Ectodermal cell (in vitro differentiated cells): ENCODE data around the gene CBS. TPM values are rescaled to one million over a fixed set of nuclear protein-coding genes. Genes with fewer than 3 reads are reported as not detected.
"Not testable (repeated sequence)": the region's sequence is repeated elsewhere in the genome, so short reads cannot be mapped to it uniquely, and the experiment has no call there.

Source experiments
- H3K27ac ChIP-seq: 2 replicates; pipeline ENCODE4 v1.7.0; 2013; ENCODE audit warnings: mild to moderate bottlenecking, low read depth, low read length; ENCODE audit not compliant: insufficient read depth, poor library complexity, severe bottlenecking
- H3K27me3 ChIP-seq: 2 replicates; pipeline ENCODE4 v1.7.0; 2013; ENCODE audit warnings: mild to moderate bottlenecking, low read length; ENCODE audit not compliant: insufficient read depth, control insufficient read depth, poor library complexity, severe bottlenecking
- H3K36me3 ChIP-seq: one replicate; pipeline ENCODE4 v1.7.0; 2013; ENCODE audit warnings: low read length; ENCODE audit not compliant: control insufficient read depth, insufficient read depth
- H3K4me1 ChIP-seq: one replicate; pipeline ENCODE4 v1.7.0; 2013; ENCODE audit warnings: low read length; ENCODE audit not compliant: control insufficient read depth, insufficient read depth
- H3K4me3 ChIP-seq: 2 replicates; pipeline ENCODE4 v1.7.0; 2013; ENCODE audit warnings: low read depth, low read length, control low read depth; ENCODE audit not compliant: insufficient read depth
- H3K9me3 ChIP-seq: 2 replicates; pipeline ENCODE4 v1.7.0; 2013; ENCODE audit warnings: mild to moderate bottlenecking, low read length, moderate library complexity; ENCODE audit not compliant: control insufficient read depth
- whole genome bisulfite sequencing, 2 experiments: methylation state at CpG; one replicate each; pipeline ENCODE4 v1.1.7; 2013; ENCODE audit warnings: missing lambda C conversion rate in 2 of 2; 5-methylcytosine and 5-hydroxymethylcytosine counted together
- polyA plus RNA-seq, 4 experiments: library from polyadenylated mRNA; stranded (reverse); fragments of 50-300 nt; gene quantifications; one replicate each; pipeline ENCODE4 v1.2.3, GENCODE V29; 2013

CBS gene
- 89.1 TPM for polyA plus RNA-seq (2013, experiment 1 of 4)
- 85.7 TPM for polyA plus RNA-seq (2013, experiment 2 of 4)
- 66.6 TPM for polyA plus RNA-seq (2013, experiment 3 of 4)
- 61.0 TPM for polyA plus RNA-seq (2013, experiment 4 of 4)

DNA sequence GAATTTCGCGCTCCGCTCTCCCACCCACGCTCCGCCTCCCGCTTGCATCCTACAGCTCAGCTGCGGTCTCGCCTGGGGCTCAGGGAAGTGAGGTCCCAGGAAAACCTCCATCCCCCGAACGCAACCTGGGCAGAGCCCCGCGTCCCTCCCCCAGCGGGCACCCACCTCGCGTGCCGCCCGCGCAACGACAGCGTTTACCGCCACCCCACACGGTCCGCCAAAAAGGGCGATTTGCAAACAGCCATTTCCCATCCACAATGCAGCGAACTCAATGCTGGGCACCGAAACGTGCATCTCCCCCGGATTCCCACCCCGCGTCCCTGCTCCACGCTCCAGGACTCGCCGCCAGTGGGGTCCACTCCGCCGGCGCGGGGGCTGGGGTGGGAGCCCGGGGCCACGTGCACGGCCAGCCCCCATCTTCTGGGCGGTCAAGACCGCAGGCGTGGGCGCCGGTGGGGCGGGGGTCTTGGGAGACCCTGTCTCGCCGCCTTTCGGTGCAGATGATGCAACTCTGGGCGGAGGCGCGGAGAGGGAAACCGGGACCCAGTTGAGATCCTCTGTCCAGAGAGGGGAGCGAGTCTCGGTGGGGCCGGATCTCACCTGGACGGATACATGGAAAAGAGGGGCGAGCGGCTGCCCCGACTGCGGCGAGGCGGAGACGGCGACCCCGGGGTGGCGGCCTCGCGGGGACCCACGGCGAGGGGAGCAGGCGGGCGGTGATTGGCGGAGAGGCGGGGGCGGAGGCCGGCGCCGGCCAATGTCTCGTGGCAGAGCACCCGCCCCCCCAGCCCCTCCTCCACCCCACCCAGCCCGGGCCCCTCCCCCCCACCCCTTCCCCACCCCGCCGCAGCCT, at the start of gene CBS:
Gene CBS, minus strand, starts transcription at position 666 of the 853 bp plus-strand sequence. CDS start 3,642 bp downstream, outside the sequence.
- not testable (repeated sequence) for H3K9me3 ChIP-seq, H3K36me3 ChIP-seq, H3K4me1 ChIP-seq, H3K4me3 ChIP-seq, H3K27ac ChIP-seq, H3K27me3 ChIP-seq
- WGBS, 2 experiments: no CpG with 5 or more reads among the region's 84 CpGs

DNA sequence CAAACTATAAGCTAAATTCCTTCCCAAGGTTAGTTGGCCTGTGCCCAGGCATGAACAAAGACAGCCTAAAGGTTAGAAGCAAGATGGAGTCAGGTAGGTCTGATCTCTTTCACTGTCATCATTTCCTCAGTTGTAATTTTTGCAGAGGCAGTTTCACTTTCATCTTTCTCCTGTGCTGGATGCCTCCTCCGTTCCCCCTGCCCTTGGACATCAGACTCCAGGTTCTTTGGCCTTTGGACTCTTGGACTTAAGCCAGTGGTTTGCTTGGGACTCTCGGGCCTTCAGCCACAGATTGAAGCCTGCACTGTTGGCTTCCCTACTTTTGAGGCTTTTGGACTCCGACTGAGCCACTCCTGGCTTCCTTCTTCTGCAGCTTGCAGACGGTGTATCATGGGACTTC, 40.3 kb upstream of the CBS start:
- H3K27ac ChIP-seq, H3K36me3 ChIP-seq, H3K9me3 ChIP-seq, H3K4me1 ChIP-seq, H3K4me3 ChIP-seq, H3K27me3 ChIP-seq: not testable (repeated sequence)
- WGBS, 2 experiments: no CpG with 5 or more reads among the region's 4 CpGs

DNA sequence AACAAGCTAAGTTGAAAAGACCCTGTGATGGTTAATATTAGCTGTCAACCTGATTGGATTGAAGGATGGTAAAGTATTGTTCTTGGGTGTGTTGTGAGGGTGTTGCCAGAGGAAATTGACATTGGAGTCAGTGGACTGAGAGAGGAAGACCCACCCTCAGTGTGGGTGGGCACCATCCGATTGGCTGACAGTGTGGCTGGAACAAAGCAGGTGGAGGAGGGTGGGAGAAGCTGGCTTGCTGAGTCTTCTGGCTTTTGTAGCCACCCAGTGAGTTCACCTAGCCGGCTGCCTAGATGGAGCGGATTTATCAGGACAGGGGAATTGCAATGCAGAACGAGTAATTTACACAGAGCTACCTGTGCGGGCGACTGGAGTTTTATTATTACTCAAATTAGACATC, 38.8 kb upstream of the CBS start:
- H3K36me3 ChIP-seq, H3K4me1 ChIP-seq, H3K27ac ChIP-seq, H3K4me3 ChIP-seq, H3K27me3 ChIP-seq, H3K9me3 ChIP-seq: not testable (repeated sequence)
- 70% methylated on average over 2 of the region's 6 CpGs; no CpG with 5 or more reads in 1 of the 2 experiments for WGBS, 2 experiments

DNA sequence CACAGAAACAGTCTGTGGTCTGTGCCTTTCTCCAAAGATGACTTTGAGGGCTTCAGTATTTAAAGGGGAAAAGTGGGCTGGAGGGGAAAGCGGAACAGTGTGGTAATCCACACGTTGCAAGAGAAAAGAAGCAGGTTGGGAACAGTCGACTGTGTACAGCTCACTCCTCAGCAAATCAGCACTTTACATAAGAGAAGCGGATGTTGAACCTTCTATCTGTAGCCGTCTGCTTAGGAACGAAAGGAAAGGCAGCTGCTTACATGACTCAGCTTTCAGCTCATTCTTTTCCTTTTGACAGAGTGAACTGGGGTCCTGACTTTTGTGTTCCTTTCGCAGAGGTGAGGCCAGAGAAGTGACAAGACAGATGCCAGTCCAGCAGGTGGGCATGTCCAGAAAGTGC, 33.4 kb upstream of the CBS start:
- H3K4me1 ChIP-seq, H3K4me3 ChIP-seq, H3K36me3 ChIP-seq, H3K9me3 ChIP-seq, H3K27me3 ChIP-seq, H3K27ac ChIP-seq: not testable (repeated sequence)
- WGBS, 2 experiments: no CpG with 5 or more reads among the region's 7 CpGs

DNA sequence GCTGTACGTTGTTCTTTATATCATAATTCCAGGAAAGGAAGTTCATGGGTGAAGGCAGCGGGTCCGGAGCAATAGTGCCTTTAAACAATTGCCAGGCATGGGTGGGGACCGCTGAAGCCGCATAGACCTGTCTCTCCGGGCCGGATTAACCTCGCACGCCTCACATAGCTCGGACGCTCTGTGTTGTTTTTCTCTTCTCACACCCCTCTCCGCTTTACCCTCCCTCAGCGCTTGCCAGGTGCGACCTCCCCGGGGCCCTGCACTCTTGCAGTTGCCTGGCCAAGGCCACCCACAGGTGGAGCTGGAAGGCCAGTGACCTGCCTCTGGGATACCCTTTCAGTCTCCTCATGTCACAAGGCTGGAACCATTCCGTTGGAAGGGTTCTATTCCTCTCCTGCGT, 32.5 kb upstream of the CBS start:
- not testable (repeated sequence) for H3K36me3 ChIP-seq, H3K27ac ChIP-seq, H3K27me3 ChIP-seq, H3K9me3 ChIP-seq, H3K4me1 ChIP-seq, H3K4me3 ChIP-seq
- WGBS, 2 experiments: no CpG with 5 or more reads among the region's 17 CpGs

DNA sequence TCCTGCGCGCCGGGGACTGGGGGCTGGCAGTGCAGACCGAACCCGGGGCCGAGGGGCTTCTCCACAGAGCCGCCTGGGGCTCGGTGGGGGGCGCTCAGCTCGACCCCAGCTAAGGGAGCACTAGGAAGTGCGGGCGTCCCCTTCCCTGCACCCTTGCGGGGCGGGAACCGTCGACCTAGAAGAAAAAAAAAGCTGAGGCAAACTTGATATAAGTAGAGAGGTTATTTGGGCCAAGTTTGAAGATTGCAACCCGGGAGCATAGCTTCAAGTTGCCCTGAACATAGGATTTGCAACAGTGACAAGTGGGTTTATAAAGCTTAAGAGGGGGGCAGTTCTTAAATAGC, 32.1 kb upstream of the CBS start:
- H3K36me3 ChIP-seq, H3K4me3 ChIP-seq, H3K27ac ChIP-seq, H3K27me3 ChIP-seq, H3K9me3 ChIP-seq, H3K4me1 ChIP-seq: not testable (repeated sequence)
- no CpG with 5 or more reads among the region's 17 CpGs for WGBS, 2 experiments

DNA sequence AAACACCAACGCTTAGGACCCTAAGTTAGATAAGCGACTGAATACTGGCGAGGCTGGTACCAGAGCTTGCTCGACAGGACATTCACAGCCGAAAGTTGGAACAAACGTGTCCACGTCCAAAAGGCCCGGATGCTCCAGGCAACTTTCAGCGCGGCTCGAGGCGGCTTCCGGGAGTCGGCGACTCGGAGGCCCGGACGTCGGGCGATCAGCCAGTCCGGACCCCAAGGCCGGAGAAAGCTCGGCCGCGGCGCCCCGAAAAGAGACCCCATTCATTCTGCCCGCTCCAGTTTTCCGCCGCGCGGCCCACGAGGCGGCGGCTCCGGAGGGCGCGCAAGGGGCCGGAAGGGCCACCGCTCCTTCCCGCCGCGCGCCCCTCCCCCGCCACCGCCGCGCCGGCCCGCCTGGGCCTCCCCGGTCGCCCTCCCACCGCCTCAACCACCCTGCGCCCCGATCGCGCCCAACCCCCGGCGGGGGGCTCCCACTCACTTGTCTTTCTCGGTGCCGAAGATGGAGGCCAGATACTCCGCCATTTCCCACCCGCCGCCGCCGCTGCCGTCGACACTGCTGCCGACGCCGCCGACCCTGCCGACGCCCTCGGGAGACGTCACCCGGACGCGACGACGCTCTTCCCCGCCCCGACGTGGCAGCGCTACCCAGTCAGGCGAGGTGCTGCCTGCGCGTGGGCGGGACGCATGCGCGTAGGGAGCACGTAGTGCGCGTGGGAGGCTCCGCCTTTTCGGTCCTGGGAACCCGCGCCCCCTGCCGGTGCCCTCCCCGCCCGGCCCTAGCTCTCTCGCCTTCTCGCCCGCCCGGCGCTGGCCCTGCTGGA, 31.5 kb upstream of the CBS start, which contains the start of gene U2AF1:
Gene U2AF1, minus strand, starts transcription at position 606 of the 829 bp plus-strand sequence. Its CDS starts 76 bp downstream, at position 530.
- H3K4me1 ChIP-seq, H3K9me3 ChIP-seq, H3K27ac ChIP-seq, H3K36me3 ChIP-seq, H3K27me3 ChIP-seq: not testable (repeated sequence)
- H3K4me3 ChIP-seq: peak within 1 kb of the TSS; percentile 37
- WGBS, 2 experiments: 0 to 1% methylated on average over 25 to 40 of the region's 107 CpGs

DNA sequence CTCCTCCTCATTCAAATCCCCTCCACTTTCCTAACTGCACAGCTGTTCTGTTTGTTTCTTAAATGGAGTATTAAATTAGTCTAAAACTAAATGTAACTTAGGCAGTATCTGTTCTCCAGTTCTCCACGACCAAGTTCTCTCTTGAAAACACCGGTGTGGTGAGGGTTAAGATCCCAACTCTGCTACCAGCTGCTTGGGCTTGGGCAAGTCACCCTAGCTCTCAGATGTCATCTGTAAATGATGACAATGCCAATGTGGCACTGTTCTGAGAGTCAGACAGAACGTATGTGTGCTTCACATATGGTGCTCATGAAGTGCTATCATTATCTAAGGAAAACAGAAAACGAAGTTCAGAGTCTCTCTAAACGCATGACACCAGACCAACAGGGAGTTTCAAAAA, 29.0 kb upstream of the CBS start:
- H3K27me3 ChIP-seq, H3K36me3 ChIP-seq, H3K4me1 ChIP-seq, H3K4me3 ChIP-seq, H3K27ac ChIP-seq, H3K9me3 ChIP-seq: not testable (repeated sequence)
- WGBS, 2 experiments: 100% methylated on average over 2 of the region's 5 CpGs; no CpG with 5 or more reads in 1 of the 2 experiments

DNA sequence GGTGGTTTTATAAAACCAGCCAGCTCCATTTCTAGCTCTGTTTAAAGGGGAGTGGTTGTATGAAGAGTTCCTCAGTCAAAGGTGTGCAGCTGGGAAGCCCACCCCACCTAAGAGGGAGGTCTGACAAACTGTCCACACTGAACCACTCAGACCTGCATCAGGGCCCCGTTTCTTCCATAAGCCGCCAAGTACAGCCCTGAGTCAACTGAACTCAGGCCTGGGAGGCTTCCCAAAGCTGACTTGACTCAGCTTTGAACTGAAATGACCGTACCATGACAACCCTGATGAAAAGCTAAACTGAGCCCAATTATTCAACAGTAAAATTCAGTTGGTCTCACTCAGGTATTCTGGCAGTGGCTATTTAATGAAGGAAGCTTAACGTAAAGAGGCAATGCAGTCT, 26.6 kb upstream of the CBS start:
- H3K27me3 ChIP-seq, H3K9me3 ChIP-seq, H3K27ac ChIP-seq, H3K36me3 ChIP-seq, H3K4me1 ChIP-seq, H3K4me3 ChIP-seq: not testable (repeated sequence)
- WGBS, 2 experiments: no CpG with 5 or more reads among the region's 4 CpGs

DNA sequence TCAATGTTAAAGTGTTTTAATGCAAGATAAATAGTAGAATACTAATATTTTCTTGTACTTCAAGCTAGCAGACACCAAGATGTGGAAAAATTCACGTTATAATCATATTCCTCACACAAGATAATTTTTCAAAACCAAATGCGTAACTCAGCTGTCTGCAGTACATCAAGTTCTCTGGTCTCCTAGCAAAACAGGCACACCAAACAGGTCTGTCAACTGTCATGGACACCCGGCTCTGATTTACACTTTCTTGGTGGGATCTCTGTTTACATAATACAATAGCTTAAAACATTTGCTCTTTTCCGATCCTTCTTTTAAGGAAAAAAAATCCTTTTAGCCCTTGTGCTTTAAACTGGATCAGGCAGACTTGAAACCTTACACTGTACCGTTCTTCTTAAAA, 26.0 kb upstream of the CBS start:
- H3K4me1 ChIP-seq, H3K9me3 ChIP-seq, H3K36me3 ChIP-seq, H3K27ac ChIP-seq, H3K4me3 ChIP-seq, H3K27me3 ChIP-seq: not testable (repeated sequence)
- WGBS, 2 experiments: no CpG with 5 or more reads among the region's 5 CpGs
